Thyroid gland (tissue), 4 donors: ENCODE measurements around the gene SH3RF1. TPM values are rescaled to one million over a fixed set of nuclear protein-coding genes. Genes with fewer than 3 reads are reported as not detected.

Experiments used
- DNase-seq, 2 donors: peaks; one replicate each; pipeline ENCODE4 v3.0.0-alpha.2; 2019
- H3K27ac ChIP-seq, 3 donors: fragments of 200-600 bp; sonication (generic); 1 replicate in 2 of 3; 2 replicates in 1 of 3; pipeline ENCODE4 v1.5.1; 2016 to 2019; ENCODE audit warnings: mild to moderate bottlenecking in 1 of 3, moderate library complexity in 1 of 3
- H3K27me3 ChIP-seq: fragments of 200-600 bp; sonication (generic); one replicate; pipeline ENCODE4 v1.5.1; 2019
- H3K36me3 ChIP-seq, 2 donors: fragments of 200-600 bp; sonication (generic); one replicate each; pipeline ENCODE4 v1.5.1; 2016 to 2019
- H3K4me1 ChIP-seq, 2 donors: fragments of 200-600 bp; sonication (generic); one replicate each; pipeline ENCODE4 v1.5.1; 2017 to 2019
- H3K4me3 ChIP-seq, 3 donors: fragments of 200-600 bp; sonication (generic); replicated peaks in 1 of 3; 1 replicate in 2 of 3; 2 replicates in 1 of 3; pipeline ENCODE4 v1.5.1; 2016; ENCODE audit warnings: mild to moderate bottlenecking in 1 of 3
- H3K9me3 ChIP-seq: fragments of 200-600 bp; sonication (generic); one replicate; pipeline ENCODE4 v1.5.1; 2017
- POLR2A ChIP-seq, 2 donors: fragments of 450-650 bp; IDR thresholded peaks; one replicate each; pipeline ENCODE4 v1.6.1; 2017; ENCODE audit warnings: antibody characterized with exemption in 2 of 2, mild to moderate bottlenecking in 2 of 2, moderate library complexity in 1 of 2
- WGBS, 2 donors: methylation state at CpG; one replicate each; pipeline ENCODE4 v1.1.5; 2017; 5-methylcytosine and 5-hydroxymethylcytosine counted together
- intact Hi-C: fragments of 100-400 bp; cut with DNase I; formaldehyde crosslinking; loops from one replicate; pipeline ENCODE4 v1.15.1; 2023
- total RNA-seq, 4 donors: library from RNA; depleted of rRNA; stranded (reverse); fragments of >200 nt; gene quantifications; one replicate each; pipeline ENCODE4 v1.2.3, GENCODE V29; 2016
- TF ChIP-seq, protein P1 (sequence below), 6 experiments: fragments of 200-600 bp in 3 of 6; fragments of 450-650 bp in 3 of 6; sonication (generic) in 3 of 6; IDR thresholded peaks; one replicate each; pipeline ENCODE4 v1.5.1; 2016 to 2019; ENCODE audit warnings: antibody characterized with exemption in 6 of 6, mild to moderate bottlenecking in 2 of 6, inconsistent platforms in 1 of 6, moderate library complexity in 1 of 6

Gene SH3RF1
- total RNA-seq, 4 donors from 2014 or later, result 29.0 to 41.7 (median 32.5) TPM

DNA sequence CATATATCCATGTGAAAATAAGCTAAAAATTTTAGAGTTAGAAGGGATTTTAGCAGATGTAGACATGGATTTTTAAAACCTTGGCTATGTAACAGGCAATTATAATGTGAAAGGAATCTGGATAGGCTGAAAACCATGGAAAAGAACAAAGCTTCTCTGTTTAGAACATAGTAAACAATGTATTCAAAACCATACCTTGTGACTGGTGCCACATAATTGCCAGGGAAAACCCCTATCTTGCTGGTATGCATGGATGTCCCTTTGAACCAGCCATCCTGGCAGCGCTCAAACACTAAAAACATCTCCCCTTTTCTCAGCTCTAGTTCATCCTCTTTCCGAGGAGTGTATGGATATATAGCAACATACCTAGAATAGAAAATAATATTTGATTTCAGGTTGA lies 150.1 kb downstream of the SH3RF1 start:
- Histone ChIP-seq H3K36me3 (peaks cover 20 to 43% of the 10 kb centered on the region in 2 donors), H3K4me3 (no peak overlapping the region), H3K4me1 (peaks cover 0 to 5% of the 10 kb centered on the region in 2 donors), H3K27ac (peak overlapping the region in 1 of 3 donors; percentile 28), H3K27me3 (no peaks in the 10 kb centered on the region), H3K9me3 (no peaks in the 10 kb centered on the region)
- intact Hi-C loops, result no loop called here
- 97 to 99% methylated on average over 2 of the region's 2 CpGs for WGBS, 2 donors
- DNase-seq, result no peak
- TF ChIP-seq, protein P1, sequence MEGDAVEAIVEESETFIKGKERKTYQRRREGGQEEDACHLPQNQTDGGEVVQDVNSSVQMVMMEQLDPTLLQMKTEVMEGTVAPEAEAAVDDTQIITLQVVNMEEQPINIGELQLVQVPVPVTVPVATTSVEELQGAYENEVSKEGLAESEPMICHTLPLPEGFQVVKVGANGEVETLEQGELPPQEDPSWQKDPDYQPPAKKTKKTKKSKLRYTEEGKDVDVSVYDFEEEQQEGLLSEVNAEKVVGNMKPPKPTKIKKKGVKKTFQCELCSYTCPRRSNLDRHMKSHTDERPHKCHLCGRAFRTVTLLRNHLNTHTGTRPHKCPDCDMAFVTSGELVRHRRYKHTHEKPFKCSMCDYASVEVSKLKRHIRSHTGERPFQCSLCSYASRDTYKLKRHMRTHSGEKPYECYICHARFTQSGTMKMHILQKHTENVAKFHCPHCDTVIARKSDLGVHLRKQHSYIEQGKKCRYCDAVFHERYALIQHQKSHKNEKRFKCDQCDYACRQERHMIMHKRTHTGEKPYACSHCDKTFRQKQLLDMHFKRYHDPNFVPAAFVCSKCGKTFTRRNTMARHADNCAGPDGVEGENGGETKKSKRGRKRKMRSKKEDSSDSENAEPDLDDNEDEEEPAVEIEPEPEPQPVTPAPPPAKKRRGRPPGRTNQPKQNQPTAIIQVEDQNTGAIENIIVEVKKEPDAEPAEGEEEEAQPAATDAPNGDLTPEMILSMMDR (IDR thresholded peaks at IDR 0.05), result no peak
- no peak for TF ChIP-seq POLR2A (IDR thresholded peaks at IDR 0.05)

DNA sequence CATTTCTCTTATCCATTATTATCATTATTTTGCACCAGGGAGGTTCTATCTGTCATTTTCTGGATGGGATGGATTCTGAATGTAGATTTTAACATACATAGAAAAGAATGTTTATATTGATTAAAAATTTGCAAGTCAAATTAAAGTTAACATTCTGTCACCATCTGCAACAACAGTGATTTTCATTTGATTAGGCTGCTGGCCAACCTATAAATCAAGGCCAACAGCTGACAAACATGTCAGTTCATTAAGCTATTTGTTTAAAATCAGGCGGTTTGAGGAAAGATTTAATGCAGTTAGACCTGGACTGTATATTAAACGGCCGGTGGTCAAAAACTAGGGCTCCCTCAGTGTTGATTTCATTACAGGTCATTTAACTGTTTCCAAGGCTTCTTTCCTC lies 151.2 kb downstream of the SH3RF1 start:
- 97 to 98% methylated on average over 3 of the region's 3 CpGs for WGBS, 2 donors
- Histone ChIP-seq H3K4me1 (no peaks in the 10 kb centered on the region), H3K4me3 (no peak overlapping the region), H3K27ac (no peak overlapping the region), H3K27me3 (no peaks in the 10 kb centered on the region), H3K36me3 (peaks cover 25 to 43% of the 10 kb centered on the region in 2 donors), H3K9me3 (no peaks in the 10 kb centered on the region)
- TF ChIP-seq, protein P1 (IDR thresholded peaks at IDR 0.05), result no peak
- TF ChIP-seq POLR2A (IDR thresholded peaks at IDR 0.05), result no peak
- DNase-seq, result no peak
- intact Hi-C loops, result no loop called here

DNA sequence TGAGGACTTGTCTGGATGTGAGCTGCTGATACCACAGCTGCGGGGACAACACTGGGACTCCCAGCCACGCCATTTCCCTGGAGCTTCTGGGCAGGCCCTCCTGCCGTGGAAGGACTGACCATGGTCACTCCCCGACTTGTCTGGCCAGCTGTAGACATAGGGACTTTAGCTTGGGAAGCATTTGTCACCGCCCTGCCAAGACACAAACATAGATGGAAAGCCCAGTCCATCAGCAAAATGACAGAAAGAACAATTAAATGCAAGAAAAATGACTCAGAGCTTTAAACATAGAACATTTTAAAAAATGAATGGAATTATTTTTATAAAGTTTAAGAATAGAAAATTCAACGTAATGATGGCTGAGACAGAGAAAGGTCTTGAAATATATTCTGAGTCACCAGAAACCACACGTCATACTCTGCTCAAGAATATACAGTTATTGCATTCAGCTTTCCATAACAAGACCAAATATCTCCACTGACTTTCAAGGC lies 153.1 kb downstream of the SH3RF1 start:
- no peak overlapping the region for H3K27ac ChIP-seq
- TF ChIP-seq, protein P1 (IDR thresholded peaks at IDR 0.05), result no peak
- no peak for TF ChIP-seq POLR2A (IDR thresholded peaks at IDR 0.05)
- H3K4me3 ChIP-seq, result no peak overlapping the region
- H3K9me3 ChIP-seq, result no peaks in the 10 kb centered on the region
- intact Hi-C loops, result no loop called here
- WGBS, 2 donors, result 88 to 92% methylated on average over 7 of the region's 7 CpGs
- H3K27me3 ChIP-seq, result no peaks in the 10 kb centered on the region
- no peak for DNase-seq
- H3K4me1 ChIP-seq, result no peaks in the 10 kb centered on the region
- H3K36me3 ChIP-seq, result peaks cover 25 to 40% of the 10 kb centered on the region in 2 donors

DNA sequence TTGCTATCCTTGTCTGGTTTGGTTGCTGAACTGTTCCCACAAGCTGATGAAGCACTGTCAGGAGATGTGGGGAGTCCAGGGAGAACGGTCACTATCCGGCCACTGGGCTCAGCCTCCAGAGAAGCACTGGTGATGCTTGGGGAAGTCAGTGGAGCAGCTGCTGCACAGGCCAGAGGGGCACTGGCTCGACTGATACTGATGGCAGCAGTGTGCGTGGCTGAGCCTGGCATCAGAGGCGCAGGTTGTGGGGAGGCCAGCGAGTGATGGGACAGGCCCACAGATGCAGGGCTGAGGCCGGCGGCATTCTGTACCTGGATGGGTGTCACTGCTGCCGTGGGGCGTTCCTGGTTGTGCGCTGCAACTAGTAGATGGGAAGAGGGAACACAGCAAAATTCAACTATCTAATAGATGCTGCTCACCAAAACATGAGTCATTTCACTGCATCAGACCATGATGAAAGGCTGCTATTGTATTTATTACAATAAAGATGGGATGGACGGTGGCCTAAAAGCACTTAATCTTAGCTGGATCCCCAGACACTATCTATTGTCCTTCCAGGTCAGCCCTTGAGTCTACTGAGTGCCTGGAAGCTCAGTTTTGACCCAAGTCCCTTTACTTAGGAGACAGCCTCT lies 154.4 kb downstream of the SH3RF1 start:
- H3K27ac ChIP-seq, result no peak overlapping the region
- H3K4me3 ChIP-seq, result no peak overlapping the region
- 95 to 96% methylated on average over 11 to 12 of the region's 12 CpGs for WGBS, 2 donors
- H3K4me1 ChIP-seq, result no peaks in the 10 kb centered on the region
- intact Hi-C loops, result no loop called here
- peaks cover 25 to 28% of the 10 kb centered on the region in 2 donors for H3K36me3 ChIP-seq
- no peaks in the 10 kb centered on the region for H3K27me3 ChIP-seq
- DNase-seq, result no peak
- H3K9me3 ChIP-seq, result no peaks in the 10 kb centered on the region
- TF ChIP-seq, protein P1 (IDR thresholded peaks at IDR 0.05), result no peak
- no peak for TF ChIP-seq POLR2A (IDR thresholded peaks at IDR 0.05)

DNA sequence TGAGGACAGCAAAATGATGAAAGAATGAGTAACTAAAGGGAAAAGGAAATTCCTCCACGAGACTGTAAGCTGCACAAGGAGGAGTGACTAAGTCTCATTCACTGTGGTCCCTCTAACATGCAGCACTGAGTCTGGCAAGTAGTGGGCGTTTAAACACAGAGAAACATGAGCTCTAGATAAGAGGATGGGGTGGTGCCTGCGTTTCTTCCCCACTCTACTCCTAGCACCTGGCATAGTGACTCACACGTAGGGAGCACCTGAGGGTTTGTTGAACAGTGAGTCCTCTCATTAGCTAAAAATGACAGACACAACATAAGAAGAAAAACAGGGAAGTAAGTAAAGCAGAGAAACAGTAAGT lies 154.9 kb downstream of the SH3RF1 start:
- no peaks in the 10 kb centered on the region for H3K9me3 ChIP-seq
- peaks cover 23 to 25% of the 10 kb centered on the region in 2 donors for H3K36me3 ChIP-seq
- TF ChIP-seq POLR2A (IDR thresholded peaks at IDR 0.05), result no peak
- TF ChIP-seq, protein P1 (IDR thresholded peaks at IDR 0.05), result no peak
- no peaks in the 10 kb centered on the region for H3K27me3 ChIP-seq
- no peak overlapping the region for H3K4me3 ChIP-seq
- intact Hi-C loops, result no loop called here
- no peak overlapping the region for H3K27ac ChIP-seq
- 62 to 64% methylated on average over 4 of the region's 4 CpGs for WGBS, 2 donors
- no peak for DNase-seq
- H3K4me1 ChIP-seq, result no peaks in the 10 kb centered on the region
